HG02943 (cell line): Measurements from ENCODE around the gene WFDC1.

Source experiments
- ATAC-seq: cut with Tn5 transposase; IDR thresholded peaks from one replicate; pipeline ENCODE4 v1.9.1; 2021; ENCODE audit warnings: mild to moderate bottlenecking, low read depth, moderate library complexity; ENCODE audit not compliant: unreplicated experiment

Gene WFDC1

GRCh38 chr16:84369938-84370627 lies 75.4 kb downstream of the WFDC1 start:
- no peak for ATAC-seq

GRCh38 chr16:84370723-84371552 lies 76.3 kb downstream of the WFDC1 start:
- ATAC-seq = no peak

DNA sequence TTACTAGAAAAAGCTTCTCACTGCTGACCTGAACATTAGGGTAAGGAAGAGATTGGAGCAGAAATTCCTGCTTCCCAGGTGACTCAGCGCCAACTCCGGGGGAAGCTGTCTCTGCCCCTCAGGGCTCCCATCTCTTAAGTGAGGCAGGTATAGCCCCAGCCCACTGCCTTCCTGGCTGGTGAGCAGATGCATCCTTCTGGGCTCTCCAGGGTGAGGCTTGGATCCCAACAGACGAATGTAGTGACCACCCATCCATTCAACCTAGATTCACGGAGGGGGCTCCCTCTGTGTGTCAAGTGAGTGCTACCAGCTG lies 76.8 kb downstream of the WFDC1 start:
- no peak for ATAC-seq

GRCh38 chr16:84373907-84374489 lies 79.3 kb downstream of the WFDC1 start:
- no peak for ATAC-seq

DNA sequence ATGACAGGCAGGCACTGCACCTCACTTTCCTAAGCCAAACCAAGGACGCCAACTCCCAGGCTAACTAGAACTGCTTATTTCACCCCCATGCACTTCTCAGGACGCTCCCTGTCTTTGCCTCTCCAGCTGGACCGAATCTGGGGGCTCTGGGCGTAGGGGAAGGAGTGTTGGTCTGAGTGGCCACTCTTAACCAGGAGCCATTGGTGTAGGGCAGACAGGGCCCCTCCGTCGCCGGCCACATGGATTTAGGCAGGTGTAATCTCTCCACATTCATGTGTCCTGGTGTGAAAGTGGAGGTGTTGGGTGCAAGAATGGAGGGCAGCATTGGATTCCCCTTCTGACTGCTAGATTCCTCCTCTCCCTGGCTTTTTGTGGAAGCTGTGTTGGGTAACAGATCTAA lies 83.4 kb downstream of the WFDC1 start:
- ATAC-seq = no peak

DNA sequence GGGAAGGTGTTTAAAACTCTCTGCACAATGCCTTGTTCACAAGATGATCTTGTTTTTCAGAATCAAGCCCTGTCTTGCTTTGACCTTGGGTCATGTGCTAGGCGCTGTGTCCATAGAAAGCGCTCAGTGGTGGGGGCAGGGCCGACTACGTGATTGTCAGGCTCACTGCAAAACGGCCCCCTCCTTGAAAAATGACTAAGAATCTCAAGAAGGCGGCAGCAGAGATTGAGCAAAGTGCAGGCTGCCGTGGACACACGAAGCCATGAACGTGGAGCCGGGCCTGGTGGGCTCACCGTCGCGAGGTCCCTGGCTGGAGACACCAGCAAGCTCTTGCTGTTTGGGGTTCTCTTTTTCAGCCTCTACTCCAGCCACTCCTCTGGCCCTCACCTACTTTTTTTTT lies 83.9 kb downstream of the WFDC1 start:
- no peak for ATAC-seq

GRCh38 chr16:84379008-84379708 lies 84.5 kb downstream of the WFDC1 start:
- no peak for ATAC-seq
